B cell (primary cell): Measurements from ENCODE around the gene SCNN1B.

ENCODE experiments used
- EZH2 ChIP-seq: IDR thresholded peaks from 2 replicates; pipeline ENCODE4 v1.6.1; 2012; ENCODE audit warnings: borderline replicate concordance, low read depth, mild to moderate bottlenecking, moderate library complexity, low read length; ENCODE audit not compliant: insufficient read depth, poor library complexity, severe bottlenecking
- TF ChIP-seq, protein P1 (sequence below): fragments of 200-600 bp; IDR thresholded peaks from one replicate; pipeline ENCODE4 v1.8.0; 2022; ENCODE audit warnings: antibody characterized with exemption, mild to moderate bottlenecking

DNA sequence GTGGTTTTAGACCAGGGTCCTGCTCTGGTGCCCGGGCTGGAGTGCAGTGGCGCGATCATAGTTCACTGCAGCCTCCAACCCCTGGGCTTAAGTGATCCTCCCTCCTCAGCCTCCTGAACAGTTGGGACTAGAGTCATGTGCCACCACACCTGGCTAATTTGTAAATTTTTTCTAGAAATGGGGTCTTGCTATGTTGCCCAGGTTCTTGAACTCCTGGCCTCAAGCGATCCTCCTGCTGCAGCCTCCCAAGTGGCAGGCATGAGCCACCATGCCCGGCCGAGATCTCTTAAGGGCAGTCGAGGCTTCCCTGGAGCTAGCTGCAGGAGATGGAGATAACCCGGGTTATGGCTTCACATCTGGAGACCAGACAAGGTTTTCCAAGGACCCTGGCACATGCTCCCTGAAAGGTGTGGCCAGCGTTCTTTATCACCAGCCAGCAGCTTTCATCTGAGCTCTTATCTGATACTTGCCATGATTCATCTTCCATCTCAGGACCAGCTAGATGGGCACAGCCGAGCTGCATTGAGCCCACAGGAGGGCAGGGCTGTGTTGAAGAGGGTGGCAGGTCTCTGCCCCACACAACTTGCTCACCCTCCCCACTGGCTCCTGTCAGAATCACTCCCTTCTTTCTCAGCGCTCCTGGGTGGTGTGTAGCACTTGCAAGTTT, 28.6 kb downstream of the SCNN1B start:
- TF ChIP-seq, protein P1, sequence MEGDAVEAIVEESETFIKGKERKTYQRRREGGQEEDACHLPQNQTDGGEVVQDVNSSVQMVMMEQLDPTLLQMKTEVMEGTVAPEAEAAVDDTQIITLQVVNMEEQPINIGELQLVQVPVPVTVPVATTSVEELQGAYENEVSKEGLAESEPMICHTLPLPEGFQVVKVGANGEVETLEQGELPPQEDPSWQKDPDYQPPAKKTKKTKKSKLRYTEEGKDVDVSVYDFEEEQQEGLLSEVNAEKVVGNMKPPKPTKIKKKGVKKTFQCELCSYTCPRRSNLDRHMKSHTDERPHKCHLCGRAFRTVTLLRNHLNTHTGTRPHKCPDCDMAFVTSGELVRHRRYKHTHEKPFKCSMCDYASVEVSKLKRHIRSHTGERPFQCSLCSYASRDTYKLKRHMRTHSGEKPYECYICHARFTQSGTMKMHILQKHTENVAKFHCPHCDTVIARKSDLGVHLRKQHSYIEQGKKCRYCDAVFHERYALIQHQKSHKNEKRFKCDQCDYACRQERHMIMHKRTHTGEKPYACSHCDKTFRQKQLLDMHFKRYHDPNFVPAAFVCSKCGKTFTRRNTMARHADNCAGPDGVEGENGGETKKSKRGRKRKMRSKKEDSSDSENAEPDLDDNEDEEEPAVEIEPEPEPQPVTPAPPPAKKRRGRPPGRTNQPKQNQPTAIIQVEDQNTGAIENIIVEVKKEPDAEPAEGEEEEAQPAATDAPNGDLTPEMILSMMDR, result no peak
- TF ChIP-seq EZH2, result no peak
